NCI-H2107 (cell line): Measurements from ENCODE around the gene UQCRQ.

Source experiments
- DNase-seq: peaks from one replicate; lab custom pipeline; 2025; lab: John Stamatoyannopoulos, UW

UQCRQ gene

DNA sequence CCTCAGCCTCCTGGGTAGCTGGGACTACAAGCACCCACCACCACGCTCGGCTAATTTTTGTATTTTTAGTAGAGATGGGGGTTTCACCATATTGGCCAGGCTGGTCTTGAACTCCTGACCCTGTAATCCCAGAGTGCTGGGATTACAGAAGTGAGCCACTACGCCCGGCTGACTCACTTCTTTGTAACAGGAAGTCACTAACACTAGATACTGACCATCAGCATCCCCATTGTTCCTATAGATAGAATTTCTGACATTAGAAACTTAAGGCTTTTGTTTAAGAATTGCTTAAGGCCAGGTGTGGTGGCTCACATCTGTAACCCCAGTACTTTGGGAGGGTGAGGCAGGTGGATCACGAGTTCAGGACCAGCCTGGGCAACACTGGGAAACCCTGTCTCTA, 49.2 kb downstream of the UQCRQ start:
- no peak for DNase-seq

DNA sequence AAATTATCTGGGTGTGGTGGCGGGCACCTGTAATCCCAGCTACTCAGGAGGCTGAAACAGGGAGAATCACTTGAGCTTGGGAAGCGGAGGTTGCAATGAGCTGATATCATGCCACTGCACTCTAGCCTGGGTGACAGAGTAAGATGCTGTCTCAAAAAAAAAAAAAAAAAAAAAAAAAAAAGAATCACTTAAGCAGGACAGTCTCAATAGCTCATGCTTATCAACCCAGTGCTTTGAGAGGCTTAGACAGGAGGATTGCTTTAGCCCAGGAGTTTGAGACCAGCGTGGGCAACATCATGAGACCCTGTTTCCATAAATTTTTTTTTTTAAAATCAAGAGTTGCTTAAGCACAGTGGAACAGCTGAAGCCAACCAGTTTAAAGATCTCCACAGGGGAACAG, 49.6 kb downstream of the UQCRQ start:
- DNase-seq = no peak
